Measurements from ENCODE around the gene CTAGE6. TPM values are rescaled to one million over a fixed set of nuclear protein-coding genes. Genes with fewer than 3 reads are reported as not detected.

The CTAGE6 gene
- total RNA-seq, 1 experiment from 2014 or later = not detected

- Histone ChIP-seq H2AFZ (ENCODE audit: low read depth, low read length, poor library complexity, severe bottlenecking) (no peak overlapping the region), H3K4me1 (ENCODE audit: control insufficient read depth in 1 of 2, insufficient read depth in 2 of 2, low read length in 2 of 2) (0 out of 4 replicates have a peak, but pooled peaks cover 0 to 4% of the 10 kb centered on the region in 2 experiments), H3K27ac (ENCODE audit: low read depth, low read length) (no peak overlapping the region), H3K9ac (ENCODE audit: low read length) (no peak overlapping the region), H4K20me1 (ENCODE audit: insufficient read depth) (no peaks in the 10 kb centered on the region), H3K9me2 (ENCODE audit: insufficient read depth) (no peaks in the 10 kb centered on the region), H3K4me3 (replicated peaks in 1 of 2; ENCODE audit: low read depth in 1 of 2, low read length in 2 of 2) (no peak overlapping the region), H3K27me3 (ENCODE audit: insufficient read depth, low read length) (no peaks in the 10 kb centered on the region), H3K4me2 (ENCODE audit: low read length) (no peak overlapping the region), H3K79me2 (ENCODE audit: insufficient read depth, low read length) (no peaks in the 10 kb centered on the region), H3K36me3 (ENCODE audit: control insufficient read depth in 1 of 2, insufficient read depth in 2 of 2, low read length in 2 of 2) (no peaks in the 10 kb centered on the region), H3K9me3 (ENCODE audit: control insufficient read depth in 1 of 2, insufficient read depth in 1 of 2, low read depth in 1 of 2, low read length in 2 of 2) (no peaks in the 10 kb centered on the region)
- POLR2A ChIA-PET = no interaction called here
- no TSS peak for BruUV-seq (replicated peaks)
- CTCF ChIA-PET = interaction anchor here (1.5 to 1.8 kb wide), 2 partner anchors 292 to 392 kb away, joined by 5 to 21 read pairs; no protein-coding TSS in a partner anchor
- ATAC-seq (no peak), DNase-seq (ENCODE audit: low read depth, low spot score) (no peak)
- intact Hi-C loops (cut with micrococcal nuclease) = no loop called here
- RAD21 ChIA-PET (ENCODE audit: low non-redundant PET in 1 of 2, low total read pairs in 2 of 2, uncharacterized antibody in 2 of 2, unreplicated experiment in 2 of 2) = interaction anchor here in 1 of 2 experiments (1.3 kb wide), 1 partner anchor 392 kb away, joined by 3 read pairs; no protein-coding TSS in a partner anchor
- TF ChIP-seq EZH2phosphoT487 (IDR thresholded peaks at IDR 0.05; ENCODE audit: borderline replicate concordance) = no peak
- TF ChIP-seq POLR2A (IDR thresholded peaks at IDR 0.05; ENCODE audit: borderline replicate concordance, extremely low read depth, insufficient read depth, insufficient read length) = no peak
- TF ChIP-seq ATF3 (IDR thresholded peaks at IDR 0.05) = no peak
- TF ChIP-seq POLR2AphosphoS5 (IDR thresholded peaks at IDR 0.05; ENCODE audit: low read depth, low read length) = no peak
- no peak for TF ChIP-seq JUND (IDR thresholded peaks at IDR 0.05)
- TF ChIP-seq ZNF274 (IDR thresholded peaks at IDR 0.05; ENCODE audit: low read depth, low read length) = no peak
- TF ChIP-seq SIN3A (IDR thresholded peaks at IDR 0.05; ENCODE audit: low read depth) = no peak
- TF ChIP-seq SP1 (IDR thresholded peaks at IDR 0.05; ENCODE audit: low read depth) = no peak
- no peak for TF ChIP-seq ZBTB33 (IDR thresholded peaks at IDR 0.05; ENCODE audit: extremely low read depth, insufficient replicate concordance, low read length)
- no peak for TF ChIP-seq EZH2 (IDR thresholded peaks at IDR 0.05)
- no peak for TF ChIP-seq TCF7L2 (IDR thresholded peaks at IDR 0.05; ENCODE audit: borderline replicate concordance, extremely low read depth, insufficient read depth, insufficient read length)
Measured at GRCh38 chr7:143735962-143736361, 21.5 kb downstream of the CTAGE6 start.

All from HCT116 (cell line).